Coronary artery (tissue), 2 donors: ENCODE data around the gene TMCO4.
"Not testable (repeated sequence)": the region's sequence is repeated elsewhere in the genome, so short reads cannot be mapped to it uniquely, and the experiment has no call there.

Experiments used
- DNase-seq: peaks from one replicate; pipeline ENCODE4 v3.0.0-alpha.2; 2017; ENCODE audit warnings: low spot score
- H3K27ac ChIP-seq, 2 donors: fragments of 200-600 bp; sonication (generic); one replicate each; pipeline ENCODE4 v1.5.1; 2016 to 2019
- H3K4me3 ChIP-seq: fragments of 200-600 bp; sonication (generic); 2 replicates; pipeline ENCODE4 v1.5.1; 2016; ENCODE audit warnings: mild to moderate bottlenecking, moderate library complexity
- TF ChIP-seq, protein P1 (sequence below): fragments of 200-600 bp; sonication (generic); IDR thresholded peaks from one replicate; pipeline ENCODE4 v1.5.1; 2019; ENCODE audit warnings: antibody characterized with exemption

TMCO4 gene

GRCh38 chr1:19800076-19800804 lies 524 bp upstream of the TMCO4 start:
- Histone ChIP-seq H3K4me3 (peak overlapping the region; percentile 76), H3K27ac (peak overlapping the region; percentile 69 to 85)
- TF ChIP-seq, protein P1, sequence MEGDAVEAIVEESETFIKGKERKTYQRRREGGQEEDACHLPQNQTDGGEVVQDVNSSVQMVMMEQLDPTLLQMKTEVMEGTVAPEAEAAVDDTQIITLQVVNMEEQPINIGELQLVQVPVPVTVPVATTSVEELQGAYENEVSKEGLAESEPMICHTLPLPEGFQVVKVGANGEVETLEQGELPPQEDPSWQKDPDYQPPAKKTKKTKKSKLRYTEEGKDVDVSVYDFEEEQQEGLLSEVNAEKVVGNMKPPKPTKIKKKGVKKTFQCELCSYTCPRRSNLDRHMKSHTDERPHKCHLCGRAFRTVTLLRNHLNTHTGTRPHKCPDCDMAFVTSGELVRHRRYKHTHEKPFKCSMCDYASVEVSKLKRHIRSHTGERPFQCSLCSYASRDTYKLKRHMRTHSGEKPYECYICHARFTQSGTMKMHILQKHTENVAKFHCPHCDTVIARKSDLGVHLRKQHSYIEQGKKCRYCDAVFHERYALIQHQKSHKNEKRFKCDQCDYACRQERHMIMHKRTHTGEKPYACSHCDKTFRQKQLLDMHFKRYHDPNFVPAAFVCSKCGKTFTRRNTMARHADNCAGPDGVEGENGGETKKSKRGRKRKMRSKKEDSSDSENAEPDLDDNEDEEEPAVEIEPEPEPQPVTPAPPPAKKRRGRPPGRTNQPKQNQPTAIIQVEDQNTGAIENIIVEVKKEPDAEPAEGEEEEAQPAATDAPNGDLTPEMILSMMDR, result no peak
- no peak for DNase-seq

DNA sequence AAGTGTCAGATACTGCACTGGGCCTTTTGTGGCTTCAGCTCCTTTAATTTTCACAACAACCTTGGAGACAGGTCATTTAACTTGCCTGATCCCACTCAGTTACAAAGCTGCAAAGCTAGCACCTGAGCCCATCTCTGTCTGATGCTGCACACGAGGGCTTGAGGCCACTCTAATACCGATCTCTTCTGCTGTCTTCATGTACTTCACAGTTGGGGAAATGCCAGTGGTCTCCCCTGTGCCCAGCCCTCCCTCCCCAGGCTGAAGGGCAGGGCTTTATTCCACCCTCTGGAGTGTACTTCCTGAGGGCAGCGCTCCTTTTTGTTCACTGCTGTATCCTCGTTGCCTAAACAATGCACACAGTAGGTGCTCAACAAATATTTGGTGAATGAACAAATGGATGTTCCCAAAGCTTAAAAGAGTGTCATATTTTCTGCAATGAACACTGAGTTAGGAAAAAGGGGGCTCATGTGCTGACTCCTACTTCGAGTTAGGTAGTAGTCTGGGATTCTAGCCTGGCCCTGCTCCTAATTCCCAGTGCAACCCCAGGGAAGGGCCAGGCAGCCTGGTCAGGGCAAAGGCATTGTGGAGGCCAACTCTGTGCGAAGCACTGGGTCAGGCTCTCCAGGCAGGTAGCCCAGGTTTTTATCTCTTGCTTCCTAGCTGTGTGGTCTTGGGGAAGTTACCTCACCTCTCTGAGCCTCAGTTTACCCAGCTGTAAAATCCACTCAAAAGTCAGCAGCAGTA lies 1.1 kb downstream of the TMCO4 start:
- Histone ChIP-seq H3K4me3 (peak overlapping the region; percentile 76), H3K27ac (peak overlapping the region; percentile 69 to 85)
- DNase-seq, result no peak
- TF ChIP-seq, protein P1, result no peak

- H3K4me3 ChIP-seq, result no peak overlapping the region
- no peak for DNase-seq
- TF ChIP-seq, protein P1, result no peak
- H3K27ac ChIP-seq, result no peak overlapping the region
Measured at GRCh38 chr1:19797827-19798226, 1.9 kb downstream of the TMCO4 start.

- Histone ChIP-seq H3K27ac (no peak overlapping the region), H3K4me3 (no peak overlapping the region)
- TF ChIP-seq, protein P1, result no peak
- DNase-seq, result no peak
Measured at GRCh38 chr1:19794583-19794982, 5.1 kb downstream of the TMCO4 start.

- TF ChIP-seq, protein P1, result no peak
- Histone ChIP-seq H3K27ac (no peak overlapping the region), H3K4me3 (no peak overlapping the region)
Measured at GRCh38 chr1:19793360-19794046, 6.2 kb downstream of the TMCO4 start.

DNA sequence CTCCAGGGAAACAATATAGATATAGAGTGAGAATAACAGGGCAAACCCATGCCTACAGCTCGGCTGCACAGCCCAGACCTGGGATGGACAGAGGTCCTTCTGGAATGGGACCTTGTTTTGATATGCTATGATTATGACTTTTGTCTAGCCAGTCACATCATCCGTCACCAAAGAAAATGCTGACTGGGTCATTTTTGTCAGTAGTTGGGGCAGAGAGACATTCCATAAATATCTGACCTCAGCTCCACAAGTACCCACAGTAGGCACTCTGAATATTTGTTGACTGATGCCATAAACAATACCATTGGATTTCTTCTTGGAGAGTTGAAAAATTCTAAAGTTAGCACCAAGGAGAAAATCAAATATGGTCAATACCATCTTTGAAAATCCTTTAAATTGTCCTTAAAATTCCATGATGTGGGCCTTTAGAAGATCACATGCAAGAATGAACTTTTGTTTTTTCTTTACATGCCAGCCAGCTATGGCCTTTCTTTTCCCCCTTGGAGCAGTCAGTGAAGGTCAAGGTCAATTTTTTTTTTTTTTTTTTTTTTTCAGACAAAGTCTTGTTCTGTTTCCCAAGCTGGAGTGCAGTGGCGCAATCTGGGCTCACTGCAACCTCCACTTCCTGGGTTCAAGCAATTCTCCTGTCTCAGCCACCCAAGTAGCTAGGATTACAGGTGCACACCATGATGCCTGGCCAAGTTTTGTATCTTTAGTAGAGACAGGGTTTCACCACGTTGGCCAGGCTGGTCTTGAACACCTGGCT lies 7.3 kb downstream of the TMCO4 start:
- no peak for DNase-seq
- Histone ChIP-seq H3K27ac (no peak overlapping the region), H3K4me3 (no peak overlapping the region)
- TF ChIP-seq, protein P1, result no peak

More at GRCh38 chr1:19793360-19794046, 6.2 kb downstream of the TMCO4 start:
- DNase-seq, result no peak

GRCh38 chr1:19790061-19790975 lies 9.4 kb downstream of the TMCO4 start:
- H3K27ac ChIP-seq, DNase-seq, H3K4me3 ChIP-seq: not testable (repeated sequence)
